Stimulated activated CD4-positive, alpha-beta T cell treated with anti-CD3 and anti-CD28 coated beads, Interleukin-15, amount 100 ng/mL, for 1 hour (primary cell): ENCODE results near the gene LHX8.

Experiments used
- DNase-seq, 2 donors: peaks; one replicate each; pipeline ENCODE4 v3.0.0-alpha.2; 2020; ENCODE audit warnings: low read depth in 1 of 2, low spot score in 1 of 2

The LHX8 gene

DNA sequence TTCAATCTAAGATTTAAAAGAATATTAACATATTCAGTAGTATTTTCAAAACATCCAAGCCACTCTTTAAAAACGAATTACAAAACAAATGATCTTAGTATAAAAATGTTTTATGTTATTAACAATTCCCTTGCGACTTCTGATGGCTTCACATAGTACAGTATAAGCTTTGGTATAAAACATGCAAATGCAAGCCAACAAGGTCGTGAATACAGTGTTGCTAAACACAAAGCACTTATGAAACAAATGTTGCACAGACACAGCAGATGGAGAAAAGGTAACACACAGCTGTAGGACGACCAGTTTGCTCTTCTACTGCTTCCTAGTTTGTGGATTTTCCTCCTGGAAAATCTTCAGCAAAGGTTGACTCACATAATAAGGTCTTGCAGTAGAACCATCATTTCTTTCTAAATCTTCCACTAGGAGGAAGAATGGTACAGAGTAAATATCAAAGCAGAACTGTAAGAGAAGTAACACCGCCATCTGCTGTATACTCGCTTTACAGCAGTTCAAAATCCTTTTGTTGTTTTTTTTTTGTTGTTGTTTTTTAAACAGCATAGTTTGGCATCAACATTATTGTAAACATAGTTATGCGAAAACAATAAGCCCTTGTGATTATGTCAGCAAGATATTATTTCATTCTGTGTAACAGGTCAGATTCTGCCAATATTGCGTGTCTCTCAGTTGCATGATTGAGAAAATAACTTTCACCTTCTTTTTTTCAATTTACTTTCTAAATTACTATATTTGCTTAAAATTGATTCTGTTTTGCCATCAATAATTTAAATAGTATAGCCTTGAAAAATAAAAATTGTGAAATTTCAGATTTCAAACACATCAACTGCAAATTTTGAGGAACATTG is 69.5 kb downstream of the LHX8 start:
- no peak for DNase-seq

DNA sequence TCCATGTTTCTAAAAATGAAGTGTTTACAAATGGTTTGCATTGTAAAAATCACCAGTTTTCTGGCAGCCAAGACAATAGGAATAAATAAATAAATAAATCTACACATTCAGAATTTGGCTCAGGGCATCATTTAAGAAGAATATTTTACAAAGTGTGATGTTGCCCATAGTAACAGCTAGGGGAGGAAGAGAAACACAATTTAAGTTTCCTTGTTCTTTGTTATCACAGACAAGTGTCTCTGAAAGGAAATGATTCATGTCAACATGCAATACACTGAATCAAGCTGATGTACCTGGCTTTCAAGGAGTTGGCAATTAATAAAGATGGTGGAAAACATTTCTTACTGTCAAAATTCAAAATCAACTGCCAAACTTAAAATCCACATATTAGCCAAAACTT is 74.7 kb downstream of the LHX8 start:
- DNase-seq = no peak
